ENCODE results near the gene ACER3.

- TF ChIP-seq LEF1 (IDR thresholded peaks at IDR 0.05; ENCODE audit: borderline replicate concordance) (no peak), SP1 (IDR thresholded peaks at IDR 0.05) (no peak), HDGF (IDR thresholded peaks at IDR 0.05; ENCODE audit: borderline replicate concordance) (no peak), ELF4 (IDR thresholded peaks at IDR 0.05) (no peak), FOXK2 (IDR thresholded peaks at IDR 0.05) (no peak), L3MBTL2 (conservative IDR thresholded peaks at IDR 0.05) (no peak), FOXA1 (IDR thresholded peaks at IDR 0.05) (no peak), SUZ12 (IDR thresholded peaks at IDR 0.05) (no peak), ZNF384 (IDR thresholded peaks at IDR 0.05) (no peak), TARDBP (IDR thresholded peaks at IDR 0.05) (no peak), FOXM1 (IDR thresholded peaks at IDR 0.05; ENCODE audit: borderline replicate concordance) (no peak)
Measured at GRCh38 chr11:77024745-77025144, 164.0 kb downstream of the ACER3 start.

Data from HEK293T (cell line).